GM23248 (cell line): Measurements from ENCODE around the gene ACOX3.

ENCODE experiments used
- EZH2 ChIP-seq: fragments of 200-600 bp; sonication (generic); IDR thresholded peaks from 2 replicates; pipeline ENCODE4 v1.6.1; 2018; ENCODE audit warnings: antibody characterized with exemption, mild to moderate bottlenecking; ENCODE audit not compliant: insufficient read depth, poor library complexity, severe bottlenecking
- EZH2phosphoT487 ChIP-seq: fragments of 200-600 bp; sonication (generic); IDR thresholded peaks from 2 replicates; pipeline ENCODE4 v1.6.1; 2018; ENCODE audit warnings: antibody characterized with exemption, moderate library complexity, mild to moderate bottlenecking, low read depth; ENCODE audit not compliant: insufficient read depth

GRCh38 chr4:8400632-8401325 lies 39.7 kb downstream of the ACOX3 start:
- TF ChIP-seq EZH2phosphoT487 (no peak), EZH2 (no peak)
